ENCODE data around the gene HAPLN3.

- no peak for TF ChIP-seq ATF3 (IDR thresholded peaks at IDR 0.05)
- no peak for TF ChIP-seq YY1 (IDR thresholded peaks at IDR 0.05)
- no peak for TF ChIP-seq CTCF (IDR thresholded peaks at IDR 0.05; ENCODE audit: low read depth, low read length, missing input control)
- no peak for TF ChIP-seq JUND (IDR thresholded peaks at IDR 0.05)
- no peak for TF ChIP-seq HNF4A (conservative IDR thresholded peaks at IDR 0.05)
- no peak for TF ChIP-seq TAF1 (conservative IDR thresholded peaks at IDR 0.05)
- no peak for TF ChIP-seq REST (IDR thresholded peaks at IDR 0.05)
These were observed 44.8 kb upstream of the HAPLN3 start for GRCh38 chr15:88940110-88940675.

Measured in liver (tissue), 3 donors.